Right lobe of liver (tissue), 4 donors: ENCODE results near the gene CTDSPL2.

Source experiments
- CTCF ChIP-seq, 4 donors: fragments of 200-600 bp in 3 of 4; fragments of 450-650 bp in 1 of 4; IDR thresholded peaks; one replicate each; pipeline versions ENCODE4 v1.5.1 to v1.8.0; 2016 to 2022; ENCODE audit warnings: antibody characterized with exemption in 4 of 4, mild to moderate bottlenecking in 2 of 4
- POLR2A ChIP-seq: fragments of 450-650 bp; IDR thresholded peaks from one replicate; pipeline ENCODE4 v1.6.1; 2017; ENCODE audit warnings: antibody characterized with exemption, mild to moderate bottlenecking
- donor health status: DM: no; HTN: no; CAD: no.
- donor health status: DM: no; HTN: no; CAD: no.
- donor health status: DM: no; HTN: yes; CAD: no.

- TF ChIP-seq CTCF (IDR thresholded peaks at IDR 0.05) (no peak), POLR2A (no peak)
Observed at GRCh38 chr15:44479343-44479742, 51.9 kb downstream of the CTDSPL2 start.
